Measurements from ENCODE around the gene TRIM41. TPM values are rescaled to one million over a fixed set of nuclear protein-coding genes. Genes with fewer than 3 reads are reported as not detected.
A peak's percentile ranks its signal among the peaks of the same experiment; 100 is the strongest.

The TRIM41 gene
- polyA plus RNA-seq, 1 experiment = 15.2 TPM

- CTCF ChIA-PET = interaction anchor here (1.7 to 2.1 kb wide), 2 partner anchors 16 to 38 kb away, joined by 5 to 11 read pairs; no protein-coding TSS in a partner anchor
- Histone ChIP-seq H3K27me3 (ENCODE audit: control insufficient read depth, insufficient read depth, low read length) (no peaks in the 10 kb centered on the region), H3K4me3 (ENCODE audit: low read depth, low read length) (peak overlapping the region; percentile 65), H3K36me3 (ENCODE audit: control insufficient read depth, insufficient read depth, low read length) (no peaks in the 10 kb centered on the region)
- TF ChIP-seq CTCF (IDR thresholded peaks at IDR 0.05; ENCODE audit: insufficient read depth, low read depth, low read length) = no peak
- DNase-seq (ENCODE audit: low read depth) = no peak
- POLR2A ChIA-PET = no interaction called here
Measured at GRCh38 chr5:181222630-181223057, 437 bp upstream of the TRIM41 start.

- no peak for TF ChIP-seq CTCF (IDR thresholded peaks at IDR 0.05; ENCODE audit: insufficient read depth, low read depth, low read length)
- CTCF ChIA-PET = interaction anchor here (0.9 to 2.1 kb wide), 4 partner anchors 11 to 39 kb away, joined by 3 to 11 read pairs (median 4); no protein-coding TSS in a partner anchor
- POLR2A ChIA-PET = interaction anchor here (0.6 kb wide), 5 partner anchors 11 to 399 kb away, joined by 3 to 10 read pairs (median 6); partner anchors contain the start of gene RACK1
- H3K4me3 ChIP-seq (ENCODE audit: low read depth, low read length) = peak overlapping the region; percentile 65
- no peaks in the 10 kb centered on the region for H3K27me3 ChIP-seq (ENCODE audit: control insufficient read depth, insufficient read depth, low read length)
- H3K36me3 ChIP-seq (ENCODE audit: control insufficient read depth, insufficient read depth, low read length) = no peaks in the 10 kb centered on the region
- DNase-seq (ENCODE audit: low read depth) = no peak
Measured at GRCh38 chr5:181223729-181224389, 778 bp downstream of the TRIM41 start.

- CTCF ChIA-PET = interaction anchor here (0.9 to 1.5 kb wide), 2 partner anchors 11 to 34 kb away, joined by 3 to 5 read pairs; no protein-coding TSS in a partner anchor
- POLR2A ChIA-PET = no interaction called here
- DNase-seq (ENCODE audit: low read depth) = no peak
Measured at GRCh38 chr5:181224390-181225229, 1.5 kb downstream of the TRIM41 start.

GRCh38 chr5:181229996-181230395 is 6.9 kb downstream of the TRIM41 start:
- peaks cover 20% of the 10 kb centered on the region for H3K36me3 ChIP-seq (ENCODE audit: control insufficient read depth, insufficient read depth, low read length)
- CTCF ChIA-PET = no interaction called here
- no peak for TF ChIP-seq CTCF (IDR thresholded peaks at IDR 0.05; ENCODE audit: insufficient read depth, low read depth, low read length)
- DNase-seq (ENCODE audit: low read depth) = no peak
- no peak overlapping the region for H3K4me3 ChIP-seq (ENCODE audit: low read depth, low read length)
- no peaks in the 10 kb centered on the region for H3K27me3 ChIP-seq (ENCODE audit: control insufficient read depth, insufficient read depth, low read length)
- POLR2A ChIA-PET = no interaction called here

More at GRCh38 chr5:181224390-181225229, 1.5 kb downstream of the TRIM41 start:
- Histone ChIP-seq H3K36me3 (ENCODE audit: control insufficient read depth, insufficient read depth, low read length) (peaks cover 2% of the 10 kb centered on the region; the same call in 1 of the 2 replicates), H3K4me3 (ENCODE audit: low read depth, low read length) (peak overlapping the region; percentile 65), H3K27me3 (ENCODE audit: control insufficient read depth, insufficient read depth, low read length) (no peaks in the 10 kb centered on the region)
- TF ChIP-seq CTCF (IDR thresholded peaks at IDR 0.05; ENCODE audit: insufficient read depth, low read depth, low read length) = no peak

- POLR2A ChIA-PET = no interaction called here
- TF ChIP-seq CTCF (IDR thresholded peaks at IDR 0.05; ENCODE audit: insufficient read depth, low read depth, low read length) = no peak
- CTCF ChIA-PET = no interaction called here
- Histone ChIP-seq H3K4me3 (ENCODE audit: low read depth, low read length) (no peak overlapping the region), H3K36me3 (ENCODE audit: control insufficient read depth, insufficient read depth, low read length) (peaks cover 20% of the 10 kb centered on the region), H3K27me3 (ENCODE audit: control insufficient read depth, insufficient read depth, low read length) (no peaks in the 10 kb centered on the region)
- no peak for DNase-seq (ENCODE audit: low read depth)
Measured at GRCh38 chr5:181230551-181230950, 7.5 kb downstream of the TRIM41 start.
